GM12878 (cell line): Measurements from ENCODE around the gene TTLL10.

Experiments used
- ZBED1 ChIP-seq: IDR thresholded peaks from 2 replicates; pipeline ENCODE4 v1.6.1; 2016; ENCODE audit warnings: borderline replicate concordance
- TF ChIP-seq, protein P1 (sequence below), 3 experiments: IDR thresholded peaks in 2 of 3; conservative IDR thresholded peaks in 1 of 3; 2 replicates each; pipeline ENCODE4 v1.5.1; 2011; ENCODE audit warnings: low read depth in 3 of 3, low read length in 3 of 3, mild to moderate bottlenecking in 3 of 3, control low read depth in 2 of 3, moderate library complexity in 2 of 3, inconsistent platforms in 1 of 3, mixed read lengths in 1 of 3; ENCODE audit not compliant: control insufficient read depth in 2 of 3, insufficient read depth in 1 of 3; ENCODE audit errors: extremely low read depth in 1 of 3

DNA sequence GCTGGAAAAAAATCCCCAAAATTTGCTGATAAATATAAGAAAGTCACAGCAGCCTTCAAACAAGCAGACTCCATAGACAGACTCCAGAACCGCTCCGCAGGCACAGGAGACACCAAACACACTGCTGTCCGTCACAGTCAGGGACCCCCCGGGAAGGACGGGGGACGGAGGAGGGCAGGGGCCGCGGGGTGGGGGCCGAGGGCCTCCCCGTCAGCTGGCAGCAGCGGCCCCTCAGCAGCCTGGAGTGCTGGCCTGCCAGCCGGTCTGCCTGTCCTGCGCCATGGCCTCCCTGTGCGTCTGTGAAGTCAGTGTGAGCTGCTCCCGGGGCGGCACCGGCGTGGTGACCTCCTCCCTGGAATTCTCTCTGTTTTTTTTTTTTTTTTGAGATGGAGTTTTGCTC lies 47.7 kb upstream of the TTLL10 start:
- TF ChIP-seq ZBED1 = no peak
- TF ChIP-seq, protein P1, sequence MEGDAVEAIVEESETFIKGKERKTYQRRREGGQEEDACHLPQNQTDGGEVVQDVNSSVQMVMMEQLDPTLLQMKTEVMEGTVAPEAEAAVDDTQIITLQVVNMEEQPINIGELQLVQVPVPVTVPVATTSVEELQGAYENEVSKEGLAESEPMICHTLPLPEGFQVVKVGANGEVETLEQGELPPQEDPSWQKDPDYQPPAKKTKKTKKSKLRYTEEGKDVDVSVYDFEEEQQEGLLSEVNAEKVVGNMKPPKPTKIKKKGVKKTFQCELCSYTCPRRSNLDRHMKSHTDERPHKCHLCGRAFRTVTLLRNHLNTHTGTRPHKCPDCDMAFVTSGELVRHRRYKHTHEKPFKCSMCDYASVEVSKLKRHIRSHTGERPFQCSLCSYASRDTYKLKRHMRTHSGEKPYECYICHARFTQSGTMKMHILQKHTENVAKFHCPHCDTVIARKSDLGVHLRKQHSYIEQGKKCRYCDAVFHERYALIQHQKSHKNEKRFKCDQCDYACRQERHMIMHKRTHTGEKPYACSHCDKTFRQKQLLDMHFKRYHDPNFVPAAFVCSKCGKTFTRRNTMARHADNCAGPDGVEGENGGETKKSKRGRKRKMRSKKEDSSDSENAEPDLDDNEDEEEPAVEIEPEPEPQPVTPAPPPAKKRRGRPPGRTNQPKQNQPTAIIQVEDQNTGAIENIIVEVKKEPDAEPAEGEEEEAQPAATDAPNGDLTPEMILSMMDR (IDR thresholded peaks at IDR 0.05 in 2 of 3, conservative IDR thresholded peaks at IDR 0.05 in 1 of 3; ENCODE audit: control insufficient read depth in 2 of 3, extremely low read depth in 1 of 3, insufficient read depth in 1 of 3, low read depth in 3 of 3, low read length in 3 of 3) = no peak
